Measurements from ENCODE around the gene RASSF3. TPM values are rescaled to one million over a fixed set of nuclear protein-coding genes. Genes with fewer than 3 reads are reported as not detected.
"Not testable (repeated sequence)": the region's sequence is repeated elsewhere in the genome, so short reads cannot be mapped to it uniquely, and the experiment has no call there.

RASSF3 gene
- total RNA-seq, 4 donors from 2014 or later, result 149 to 332 (median 182) TPM

DNA sequence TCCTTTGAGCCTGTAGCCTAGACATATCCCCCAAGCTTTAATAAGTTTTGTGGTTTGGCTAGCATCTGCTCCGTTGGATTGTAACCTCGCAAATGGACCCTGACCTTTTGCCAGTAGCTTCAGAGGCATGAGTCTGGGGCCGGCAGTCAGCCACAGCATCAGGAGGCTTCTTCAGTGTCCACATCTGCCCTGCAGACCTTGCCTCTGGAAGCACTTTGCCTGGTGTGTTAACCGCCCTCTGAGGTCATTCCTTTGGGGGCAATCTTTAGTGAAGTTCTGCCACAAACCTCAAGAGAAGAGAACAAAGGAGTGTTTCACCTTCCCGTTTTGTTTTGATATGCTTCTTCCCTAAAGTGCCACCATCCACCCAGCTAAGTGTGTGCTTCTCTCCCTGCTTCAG lies 77.5 kb downstream of the RASSF3 start:
- Histone ChIP-seq H3K4me3 (no peak overlapping the region), H3K4me1 (peaks cover 8 to 72% (median 20%) of the 10 kb centered on the region in 3 donors), H3K27ac (peak overlapping the region; percentile 48 to 70 (median 58)), H3K27me3 (no peaks in the 10 kb centered on the region), H3K9me3 (no peaks in the 10 kb centered on the region), H3K36me3 (peaks cover 0 to 30% of the 10 kb centered on the region in 2 donors)
- peak; percentile 7 for ATAC-seq
- TF ChIP-seq EP300 (IDR thresholded peaks at IDR 0.05), result no peak
- TF ChIP-seq POLR2AphosphoS5 (IDR thresholded peaks at IDR 0.05), result no peak
- TF ChIP-seq, protein P1, sequence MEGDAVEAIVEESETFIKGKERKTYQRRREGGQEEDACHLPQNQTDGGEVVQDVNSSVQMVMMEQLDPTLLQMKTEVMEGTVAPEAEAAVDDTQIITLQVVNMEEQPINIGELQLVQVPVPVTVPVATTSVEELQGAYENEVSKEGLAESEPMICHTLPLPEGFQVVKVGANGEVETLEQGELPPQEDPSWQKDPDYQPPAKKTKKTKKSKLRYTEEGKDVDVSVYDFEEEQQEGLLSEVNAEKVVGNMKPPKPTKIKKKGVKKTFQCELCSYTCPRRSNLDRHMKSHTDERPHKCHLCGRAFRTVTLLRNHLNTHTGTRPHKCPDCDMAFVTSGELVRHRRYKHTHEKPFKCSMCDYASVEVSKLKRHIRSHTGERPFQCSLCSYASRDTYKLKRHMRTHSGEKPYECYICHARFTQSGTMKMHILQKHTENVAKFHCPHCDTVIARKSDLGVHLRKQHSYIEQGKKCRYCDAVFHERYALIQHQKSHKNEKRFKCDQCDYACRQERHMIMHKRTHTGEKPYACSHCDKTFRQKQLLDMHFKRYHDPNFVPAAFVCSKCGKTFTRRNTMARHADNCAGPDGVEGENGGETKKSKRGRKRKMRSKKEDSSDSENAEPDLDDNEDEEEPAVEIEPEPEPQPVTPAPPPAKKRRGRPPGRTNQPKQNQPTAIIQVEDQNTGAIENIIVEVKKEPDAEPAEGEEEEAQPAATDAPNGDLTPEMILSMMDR (IDR thresholded peaks at IDR 0.05), result no peak
- TF ChIP-seq POLR2A (IDR thresholded peaks at IDR 0.05), result no peak
- WGBS, 2 donors (ENCODE audit: low coverage in 1 of 2), result 27 to 43% methylated on average over 2 to 4 of the region's 5 CpGs

DNA sequence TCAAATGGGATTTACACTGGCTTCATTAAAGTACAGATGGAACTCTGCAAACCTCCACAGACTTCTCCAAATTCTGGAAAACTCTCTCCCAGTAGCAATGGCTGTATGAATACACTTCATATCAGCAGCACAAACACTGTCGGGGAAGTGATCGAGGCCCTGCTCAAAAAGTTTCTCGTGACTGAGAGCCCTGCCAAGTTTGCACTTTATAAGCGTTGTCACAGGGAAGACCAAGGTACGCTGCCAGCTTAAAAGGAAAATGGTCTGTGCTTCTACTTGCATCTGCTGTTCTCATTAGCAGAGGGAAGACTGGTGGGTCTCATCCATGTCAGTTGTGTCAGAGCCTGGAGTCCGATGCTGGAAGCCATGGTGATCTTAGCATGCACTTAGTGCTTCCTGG lies 77.9 kb downstream of the RASSF3 start:
- no peak overlapping the region for H3K4me3 ChIP-seq
- no peaks in the 10 kb centered on the region for H3K27me3 ChIP-seq
- no peak for TF ChIP-seq EP300 (IDR thresholded peaks at IDR 0.05)
- peak; percentile 32 for ATAC-seq
- peaks cover 0 to 32% of the 10 kb centered on the region in 2 donors for H3K36me3 ChIP-seq
- H3K4me1 ChIP-seq, result peaks cover 4 to 69% (median 16%) of the 10 kb centered on the region in 3 donors
- 20 to 67% methylated on average over 5 to 6 of the region's 6 CpGs for WGBS, 2 donors (ENCODE audit: low coverage in 1 of 2)
- H3K9me3 ChIP-seq, result no peaks in the 10 kb centered on the region
- H3K27ac ChIP-seq, result peak overlapping the region in 3 of 4 donors; percentile 56 to 70 (median 59)

DNA sequence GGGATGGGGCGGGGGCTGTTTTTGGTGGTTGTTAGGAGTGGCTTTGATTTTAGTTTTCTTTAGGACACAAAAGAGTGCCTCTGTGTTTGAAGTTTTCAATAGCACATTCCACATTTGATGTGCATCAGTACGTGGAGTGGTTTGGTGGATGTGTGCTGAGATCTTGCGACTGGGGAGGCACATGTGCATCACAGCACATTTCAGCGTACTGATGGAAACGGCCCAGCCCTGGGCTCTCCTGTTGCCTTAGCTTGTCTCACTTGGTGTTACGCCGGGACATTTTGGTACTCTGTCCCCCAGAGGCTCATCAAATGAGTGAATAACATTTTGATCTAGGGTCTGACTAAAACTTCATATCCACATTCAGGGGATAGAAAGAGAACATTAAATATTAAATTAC lies 78.4 kb downstream of the RASSF3 start:
- Histone ChIP-seq H3K4me3 (no peak overlapping the region), H3K9me3 (no peaks in the 10 kb centered on the region), H3K36me3 (peaks cover 0 to 37% of the 10 kb centered on the region in 2 donors), H3K27ac (peak overlapping the region in 3 of 4 donors; percentile 56 to 70 (median 59)), H3K27me3 (no peaks in the 10 kb centered on the region), H3K4me1 (peaks cover 2 to 69% (median 11%) of the 10 kb centered on the region in 3 donors)
- 64 to 83% methylated on average over 6 to 7 of the region's 7 CpGs for WGBS, 2 donors (ENCODE audit: low coverage in 1 of 2)
- ATAC-seq, result no peak
- TF ChIP-seq EP300 (IDR thresholded peaks at IDR 0.05), result no peak
- TF ChIP-seq, protein P1 (IDR thresholded peaks at IDR 0.05), result no peak
- no peak for TF ChIP-seq POLR2A (IDR thresholded peaks at IDR 0.05)
- TF ChIP-seq POLR2AphosphoS5 (IDR thresholded peaks at IDR 0.05), result no peak

DNA sequence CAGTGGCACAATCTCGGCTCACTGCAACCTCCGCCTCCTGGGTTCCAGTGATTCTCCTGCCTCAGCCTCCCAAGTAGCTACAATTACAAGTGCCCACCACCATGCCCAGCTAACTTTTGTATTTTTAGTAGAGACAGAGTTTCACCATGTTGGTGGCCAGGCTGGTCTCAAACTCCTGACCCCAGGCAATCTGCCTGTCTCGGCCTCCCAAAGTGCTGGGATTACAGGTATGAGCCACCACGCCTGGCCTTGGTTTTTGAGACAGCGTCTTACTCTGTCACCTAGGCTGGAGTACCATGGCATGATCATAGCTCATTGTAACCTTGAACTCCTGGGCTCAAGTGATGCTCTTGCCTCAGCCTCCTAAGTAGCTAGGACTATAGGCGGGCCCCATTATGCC lies 79.9 kb downstream of the RASSF3 start:
- peaks cover 0 to 43% of the 10 kb centered on the region in 2 donors for H3K36me3 ChIP-seq
- H3K27ac ChIP-seq, result peak overlapping the region in 1 of 4 donors; percentile 15
- H3K9me3 ChIP-seq, ATAC-seq, H3K4me3 ChIP-seq, H3K27me3 ChIP-seq: not testable (repeated sequence)
- peaks cover 2 to 69% (median 24%) of the 10 kb centered on the region in 3 donors for H3K4me1 ChIP-seq
- 93 to 100% methylated on average over 2 to 5 of the region's 6 CpGs for WGBS, 2 donors (ENCODE audit: low coverage in 1 of 2)

DNA sequence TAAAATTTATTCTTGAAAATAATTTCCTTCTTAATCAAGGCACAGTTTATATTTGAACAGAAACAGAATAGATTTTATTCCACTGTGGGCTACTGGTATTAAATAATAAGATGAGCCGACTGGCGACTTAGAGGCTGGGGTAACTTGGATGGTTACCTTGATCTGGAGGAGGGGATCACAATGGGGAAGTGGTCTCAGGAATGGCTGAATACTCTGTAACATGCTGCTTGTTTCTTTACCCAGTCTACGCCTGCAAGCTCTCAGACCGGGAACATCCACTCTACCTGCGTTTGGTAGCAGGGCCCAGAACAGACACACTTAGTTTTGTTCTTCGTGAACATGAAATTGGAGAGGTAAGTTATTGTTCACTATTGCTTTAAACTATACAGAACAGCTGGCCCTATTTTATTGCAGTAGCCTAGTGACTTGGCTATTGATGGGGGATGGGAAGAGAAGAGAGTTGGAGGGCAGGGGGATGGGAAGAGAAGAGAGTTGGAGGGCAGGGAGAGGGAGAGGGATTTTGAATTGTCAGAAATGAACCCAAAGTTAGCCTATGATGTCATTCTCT lies 81.0 kb downstream of the RASSF3 start:
- Histone ChIP-seq H3K4me3 (no peak overlapping the region), H3K27me3 (no peaks in the 10 kb centered on the region), H3K36me3 (peaks cover 0 to 38% of the 10 kb centered on the region in 2 donors), H3K27ac (peak overlapping the region in 1 of 4 donors; percentile 54), H3K4me1 (peaks cover 5 to 74% (median 29%) of the 10 kb centered on the region in 3 donors), H3K9me3 (no peaks in the 10 kb centered on the region)
- TF ChIP-seq POLR2AphosphoS5 (IDR thresholded peaks at IDR 0.05) (no peak), EP300 (IDR thresholded peaks at IDR 0.05) (no peak), POLR2A (IDR thresholded peaks at IDR 0.05) (no peak)
- TF ChIP-seq, protein P1 (IDR thresholded peaks at IDR 0.05), result no peak
- 91 to 92% methylated on average over 5 to 6 of the region's 6 CpGs for WGBS, 2 donors (ENCODE audit: low coverage in 1 of 2)
- ATAC-seq, result no peak

Measured in gastroesophageal sphincter (tissue), 4 donors.